ENCODE data around the gene PLCD3. TPM values are rescaled to one million over a fixed set of nuclear protein-coding genes. Genes with fewer than 3 reads are reported as not detected.

Gene PLCD3
- total and polyA plus RNA-seq, 9 donors = 12.1 to 166 (median 83.4) TPM

- no peak overlapping the region for H3K4me3 ChIP-seq
- no peak overlapping the region for H3K27ac ChIP-seq
Observed at GRCh38 chr17:45106096-45106495, 26.2 kb downstream of the PLCD3 start.

GRCh38 chr17:45104907-45105624, 27.2 kb downstream of the PLCD3 start:
- H3K27me3 ChIP-seq = no peaks in the 10 kb centered on the region
- 74 to 81% (median 76%) methylated on average over 17 of the region's 17 CpGs for WGBS, 3 donors
- no peak overlapping the region for H3K27ac ChIP-seq
- intact Hi-C loops (cut with DNase I) = loop anchor here in 1 of 4 donors (2.0 kb wide), 1 partner anchor 24 kb away; no protein-coding TSS in a partner anchor
- H3K36me3 ChIP-seq = no peaks in the 10 kb centered on the region
- peaks cover 7% of the 10 kb centered on the region for H3K4me1 ChIP-seq (ENCODE audit: insufficient read depth)
- no peaks in the 10 kb centered on the region for H3K9me3 ChIP-seq
- no peak for DNase-seq
- no peak overlapping the region for H3K4me3 ChIP-seq
- TF ChIP-seq CTCF (IDR thresholded peaks at IDR 0.05) = no peak

More at GRCh38 chr17:45106096-45106495, 26.2 kb downstream of the PLCD3 start:
- Histone ChIP-seq H3K9me3 (no peaks in the 10 kb centered on the region), H3K27me3 (no peaks in the 10 kb centered on the region), H3K36me3 (no peaks in the 10 kb centered on the region), H3K4me1 (ENCODE audit: insufficient read depth) (peaks cover 9% of the 10 kb centered on the region)
- 73 to 89% (median 89%) methylated on average over 5 of the region's 5 CpGs for WGBS, 3 donors
- no peak for TF ChIP-seq EP300 (IDR thresholded peaks at IDR 0.05)
- no peak for TF ChIP-seq CTCF (IDR thresholded peaks at IDR 0.05)
- TF ChIP-seq POLR2A (IDR thresholded peaks at IDR 0.05) = no peak
- DNase-seq = no peak
- intact Hi-C loops (cut with DNase I) = no loop called here

GRCh38 chr17:45104497-45104896, 27.8 kb downstream of the PLCD3 start:
- TF ChIP-seq POLR2A (IDR thresholded peaks at IDR 0.05) (no peak), EP300 (IDR thresholded peaks at IDR 0.05) (no peak), CTCF (IDR thresholded peaks at IDR 0.05) (no peak)
- 85 to 87% (median 87%) methylated on average over 6 of the region's 6 CpGs for WGBS, 3 donors
- Histone ChIP-seq H3K4me1 (ENCODE audit: insufficient read depth) (peaks cover 7% of the 10 kb centered on the region), H3K27me3 (no peaks in the 10 kb centered on the region), H3K9me3 (no peaks in the 10 kb centered on the region), H3K36me3 (no peaks in the 10 kb centered on the region), H3K4me3 (no peak overlapping the region), H3K27ac (no peak overlapping the region)
- intact Hi-C loops (cut with DNase I) = loop anchor here in 1 of 4 donors (2.0 kb wide), 1 partner anchor 24 kb away; no protein-coding TSS in a partner anchor
- no peak for DNase-seq

- Histone ChIP-seq H3K4me3 (no peak overlapping the region), H3K4me1 (ENCODE audit: insufficient read depth) (peaks cover 7% of the 10 kb centered on the region), H3K27me3 (no peaks in the 10 kb centered on the region), H3K27ac (no peak overlapping the region), H3K9me3 (no peaks in the 10 kb centered on the region), H3K36me3 (no peaks in the 10 kb centered on the region)
- intact Hi-C loops (cut with DNase I) = loop anchor here in 1 of 4 donors (2.0 kb wide), 1 partner anchor 25 kb away; no protein-coding TSS in a partner anchor
- 82 to 88% (median 88%) methylated on average over 8 of the region's 8 CpGs for WGBS, 3 donors
- TF ChIP-seq EP300 (IDR thresholded peaks at IDR 0.05) (no peak), CTCF (IDR thresholded peaks at IDR 0.05) (no peak), POLR2A (IDR thresholded peaks at IDR 0.05) (no peak)
- DNase-seq = no peak
Observed at GRCh38 chr17:45104029-45104428, 28.3 kb downstream of the PLCD3 start.
